HepG2 (cell line): ENCODE data around the gene ABCA4. TPM values are rescaled to one million over a fixed set of nuclear protein-coding genes. Genes with fewer than 3 reads are reported as not detected.

Experiments used
- ETV5 ChIP-seq: IDR thresholded peaks from 2 replicates; pipeline ENCODE4 v1.6.1; 2018; ENCODE audit warnings: missing biosample characterization, missing genetic modification reagents, inconsistent platforms, borderline replicate concordance
- FOXJ3 ChIP-seq: sonication (generic); formaldehyde crosslinking; IDR thresholded peaks from 2 replicates; pipeline ENCODE4 v1.4.0; 2020; ENCODE audit warnings: missing genetic modification reagents, mild to moderate bottlenecking, borderline replicate concordance
- NFRKB ChIP-seq: fragments of 450-650 bp; IDR thresholded peaks from 2 replicates; pipeline ENCODE4 v1.6.1; 2017
- SOX13 ChIP-seq, 3 experiments: fragments of 450-650 bp in 1 of 3; sonication (generic) in 1 of 3; formaldehyde crosslinking in 1 of 3; IDR thresholded peaks in 2 of 3; conservative IDR thresholded peaks in 1 of 3; 2 replicates each; pipeline versions ENCODE4 v1.5.0 to v1.6.1; 2016 to 2020; ENCODE audit warnings: antibody characterized with exemption in 1 of 3, mild to moderate bottlenecking in 1 of 3, missing compliant biosample characterization in 1 of 3, missing genetic modification reagents in 1 of 3, moderate library complexity in 1 of 3
- ZNF24 ChIP-seq: fragments of 450-650 bp; IDR thresholded peaks from 2 replicates; pipeline ENCODE4 v1.6.1; 2017; ENCODE audit warnings: antibody characterized with exemption, mild to moderate bottlenecking
- ZNF292 ChIP-seq: sonication (generic); formaldehyde crosslinking; IDR thresholded peaks from 2 replicates; pipeline ENCODE4 v1.8.1; 2022; ENCODE audit warnings: mild to moderate bottlenecking, low read depth, missing genetic modification reagents, borderline replicate concordance
- ZNF33A ChIP-seq: sonication (generic); formaldehyde crosslinking; IDR thresholded peaks from 2 replicates; pipeline ENCODE4 v1.5.1; 2020; ENCODE audit warnings: missing genetic modification reagents, mild to moderate bottlenecking, moderate library complexity, borderline replicate concordance
- ZNF558 ChIP-seq: sonication (generic); formaldehyde crosslinking; IDR thresholded peaks from 2 replicates; pipeline ENCODE4 v1.9.0; 2022; ENCODE audit warnings: mild to moderate bottlenecking, missing genetic modification reagents, borderline replicate concordance
- ZNF75D ChIP-seq: sonication (generic); formaldehyde crosslinking; IDR thresholded peaks from 2 replicates; pipeline ENCODE4 v1.8.1; 2023; ENCODE audit warnings: missing genetic modification reagents, mild to moderate bottlenecking, borderline replicate concordance
- ZSCAN31 ChIP-seq: sonication (generic); formaldehyde crosslinking; IDR thresholded peaks from 2 replicates; pipeline ENCODE4 v1.5.0; 2020; ENCODE audit warnings: low read depth, mild to moderate bottlenecking, missing genetic modification reagents
- polyA plus RNA-seq, 8 experiments: library from polyadenylated mRNA; depleted of rRNA in 3 of 8; stranded (reverse) in 7 of 8; unstranded in 1 of 8; fragments of >200 nt; fragmentation: Illumina TruSeq in 4 of 8; extraction: Trizol in 4 of 8; gene quantifications; 2 replicates each; pipeline versions ENCODE4 v1.2.1 to v1.2.3, GENCODE V29; 2011 to 2016; ENCODE audit warnings: low read depth in 4 of 8, missing spikeins in 1 of 8, mixed read lengths in 1 of 8; ENCODE audit not compliant: insufficient read depth in 1 of 8
- total RNA-seq, 5 experiments: library from RNA; depleted of rRNA; stranded (reverse); fragments of >200 nt; fragmentation: Illumina TruSeq; extraction: Trizol; gene quantifications; 2 replicates each; pipeline ENCODE4 v1.2.3, GENCODE V29; 2016; ENCODE audit warnings: low read depth in 1 of 5
- TF ChIP-seq, protein P1 (sequence below): sonication (generic); formaldehyde crosslinking; IDR thresholded peaks from 2 replicates; pipeline ENCODE4 v1.4.0; 2020; ENCODE audit warnings: mild to moderate bottlenecking, missing genetic modification reagents
- TF ChIP-seq, protein P2 (sequence below): sonication (generic); formaldehyde crosslinking; IDR thresholded peaks from 2 replicates; pipeline ENCODE4 v1.5.0; 2020; ENCODE audit warnings: missing genetic modification reagents
- TF ChIP-seq, protein P3 (sequence below): sonication (generic); formaldehyde crosslinking; IDR thresholded peaks from 2 replicates; pipeline ENCODE4 v1.5.1; 2020; ENCODE audit warnings: mild to moderate bottlenecking, missing genetic modification reagents, borderline replicate concordance
- TF ChIP-seq, protein P4 (sequence below): sonication (generic); formaldehyde crosslinking; IDR thresholded peaks from 2 replicates; pipeline ENCODE4 v1.4.0; 2020; ENCODE audit warnings: mild to moderate bottlenecking, missing genetic modification reagents

Gene ABCA4
- total and polyA plus RNA-seq, 2 of the 13 experiments (the other 11 are each of a cell fraction or from before 2014, with no cell fraction given): 0.24 to 0.67 TPM

DNA sequence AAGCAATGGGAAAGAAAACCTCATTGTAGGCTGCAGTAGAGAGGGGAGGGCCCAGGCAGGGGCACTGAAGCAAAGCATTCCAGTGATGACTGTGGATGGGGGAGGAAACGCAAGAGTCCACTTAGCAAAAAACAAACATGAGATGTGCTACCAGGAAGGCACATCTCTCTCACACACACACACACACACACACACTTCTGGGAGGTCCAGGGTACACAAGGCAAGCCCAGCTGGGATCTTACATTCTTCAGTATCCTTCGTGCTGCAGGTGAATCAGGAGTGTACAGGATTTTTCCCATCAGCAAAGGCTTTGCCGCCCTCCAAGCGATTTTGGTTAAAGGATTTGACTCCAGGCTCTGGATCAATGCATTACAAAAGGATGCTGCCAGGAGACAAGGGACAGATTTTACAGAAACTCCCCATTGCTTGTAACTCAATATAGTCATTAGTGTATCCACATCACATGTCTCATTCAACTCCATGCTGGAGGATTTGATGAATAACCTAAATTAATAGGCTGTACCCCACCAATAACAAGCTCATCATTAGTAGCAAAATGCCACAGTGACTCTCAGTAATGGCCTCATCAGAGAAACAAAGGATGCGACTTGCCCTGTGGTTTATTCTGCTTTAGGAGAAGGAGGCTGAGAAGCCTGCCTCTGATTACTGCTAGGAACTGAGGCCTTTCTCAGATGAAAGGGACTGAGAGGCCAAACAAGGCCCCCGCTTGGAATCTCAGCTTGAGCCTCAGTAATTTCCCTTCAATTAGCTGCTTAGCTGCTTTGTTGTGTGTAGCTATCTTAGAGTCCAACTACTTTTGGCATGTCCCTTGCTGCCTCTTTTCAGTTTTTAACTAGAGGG is 41.6 kb downstream of the ABCA4 start (continued):
- TF ChIP-seq, protein P1, sequence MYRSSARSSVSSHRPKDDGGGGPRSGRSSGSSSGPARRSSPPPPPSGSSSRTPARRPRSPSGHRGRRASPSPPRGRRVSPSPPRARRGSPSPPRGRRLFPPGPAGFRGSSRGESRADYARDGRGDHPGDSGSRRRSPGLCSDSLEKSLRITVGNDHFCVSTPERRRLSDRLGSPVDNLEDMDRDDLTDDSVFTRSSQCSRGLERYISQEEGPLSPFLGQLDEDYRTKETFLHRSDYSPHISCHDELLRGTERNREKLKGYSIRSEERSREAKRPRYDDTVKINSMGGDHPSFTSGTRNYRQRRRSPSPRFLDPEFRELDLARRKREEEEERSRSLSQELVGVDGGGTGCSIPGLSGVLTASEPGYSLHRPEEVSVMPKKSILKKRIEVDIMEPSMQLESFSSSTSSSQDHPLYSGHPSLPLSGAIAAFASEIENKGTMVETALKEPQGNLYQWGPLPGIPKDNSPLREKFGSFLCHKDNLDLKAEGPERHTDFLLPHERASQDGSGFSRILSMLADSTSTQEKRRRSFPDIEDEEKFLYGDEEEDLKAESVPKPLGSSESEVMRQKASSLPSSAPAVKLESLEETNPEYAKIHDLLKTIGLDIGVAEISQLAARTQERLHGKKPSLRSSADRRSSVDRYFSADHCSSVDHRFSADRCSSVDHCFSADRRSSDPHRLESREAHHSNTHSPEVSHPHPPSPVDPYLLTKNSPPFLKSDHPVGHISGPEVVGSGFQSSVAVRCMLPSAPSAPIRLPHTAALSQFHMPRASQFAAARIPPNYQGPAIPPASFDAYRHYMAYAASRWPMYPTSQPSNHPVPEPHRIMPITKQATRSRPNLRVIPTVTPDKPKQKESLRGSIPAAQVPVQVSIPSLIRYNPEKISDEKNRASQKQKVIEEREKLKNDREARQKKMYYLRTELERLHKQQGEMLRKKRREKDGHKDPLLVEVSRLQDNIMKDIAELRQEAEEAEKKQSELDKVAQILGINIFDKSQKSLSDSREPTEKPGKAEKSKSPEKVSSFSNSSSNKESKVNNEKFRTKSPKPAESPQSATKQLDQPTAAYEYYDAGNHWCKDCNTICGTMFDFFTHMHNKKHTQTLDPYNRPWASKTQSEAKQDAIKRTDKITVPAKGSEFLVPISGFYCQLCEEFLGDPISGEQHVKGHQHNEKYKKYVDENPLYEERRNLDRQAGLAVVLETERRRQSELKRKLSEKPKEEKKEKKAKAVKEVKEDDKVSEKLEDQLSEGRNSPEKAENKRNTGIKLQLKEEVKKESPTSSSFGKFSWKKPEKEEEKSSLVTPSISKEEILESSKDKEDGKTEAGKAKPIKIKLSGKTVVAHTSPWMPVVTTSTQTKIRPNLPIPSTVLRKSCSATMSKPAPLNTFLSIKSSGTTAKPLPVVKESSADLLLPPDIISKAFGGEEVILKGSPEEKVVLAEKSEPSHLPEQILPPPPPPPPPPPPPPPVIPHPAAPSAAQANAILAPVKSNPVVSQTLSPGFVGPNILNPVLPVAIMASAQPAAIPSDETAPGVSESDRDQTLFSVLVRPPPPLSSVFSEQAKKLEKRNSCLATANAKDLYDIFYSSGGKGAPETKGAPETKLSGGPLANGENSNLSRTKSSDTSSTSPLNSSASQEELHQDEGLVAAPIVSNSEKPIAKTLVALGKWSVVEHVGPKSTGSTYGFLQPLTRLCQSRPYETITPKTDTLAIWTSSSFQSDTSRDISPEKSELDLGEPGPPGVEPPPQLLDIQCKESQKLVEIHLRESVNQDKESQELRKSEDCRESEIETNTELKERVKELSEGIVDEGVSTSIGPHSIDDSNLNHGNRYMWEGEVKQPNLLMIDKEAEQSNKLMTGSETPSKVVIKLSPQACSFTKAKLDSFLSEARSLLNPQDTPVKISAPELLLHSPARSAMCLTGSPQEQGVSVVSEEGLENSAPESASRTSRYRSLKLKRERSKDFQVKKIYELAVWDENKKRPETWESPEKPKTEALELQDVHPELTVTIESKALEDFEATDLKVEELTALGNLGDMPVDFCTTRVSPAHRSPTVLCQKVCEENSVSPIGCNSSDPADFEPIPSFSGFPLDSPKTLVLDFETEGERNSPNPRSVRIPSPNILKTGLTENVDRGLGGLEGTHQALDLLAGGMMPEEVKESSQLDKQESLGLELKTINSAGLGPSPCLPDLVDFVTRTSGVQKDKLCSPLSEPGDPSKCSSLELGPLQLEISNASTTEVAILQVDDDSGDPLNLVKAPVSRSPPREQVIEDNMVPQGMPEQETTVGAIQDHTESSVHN (CRISPR knock-in tag): no peak
- TF ChIP-seq, protein P2, sequence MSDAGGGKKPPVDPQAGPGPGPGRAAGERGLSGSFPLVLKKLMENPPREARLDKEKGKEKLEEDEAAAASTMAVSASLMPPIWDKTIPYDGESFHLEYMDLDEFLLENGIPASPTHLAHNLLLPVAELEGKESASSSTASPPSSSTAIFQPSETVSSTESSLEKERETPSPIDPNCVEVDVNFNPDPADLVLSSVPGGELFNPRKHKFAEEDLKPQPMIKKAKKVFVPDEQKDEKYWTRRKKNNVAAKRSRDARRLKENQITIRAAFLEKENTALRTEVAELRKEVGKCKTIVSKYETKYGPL (CRISPR knock-in tag): no peak
- TF ChIP-seq ZNF75D (no peak), FOXJ3 (CRISPR knock-in tag) (no peak), SOX13 (IDR thresholded peaks at IDR 0.05) (0 out of 2 replicates have a peak, but pooled peaks have one; percentile 31), SOX13 (CRISPR knock-in tag; conservative IDR thresholded peaks at IDR 0.05 in 1 of 2, IDR thresholded peaks at IDR 0.05 in 1 of 2) (0 out of 4 replicates have a peak, but pooled peaks of 1 of the 2 experiments have one; percentile 31), ETV5 (CRISPR knock-in tag) (peak; percentile 49; the same call in 1 of the 2 replicates), ZNF292 (CRISPR knock-in tag) (no peak), ZNF24 (no peak), NFRKB (no peak), ZNF558 (no peak), ZNF33A (CRISPR knock-in tag) (no peak), ZSCAN31 (CRISPR knock-in tag) (no peak)
- TF ChIP-seq, protein P3, sequence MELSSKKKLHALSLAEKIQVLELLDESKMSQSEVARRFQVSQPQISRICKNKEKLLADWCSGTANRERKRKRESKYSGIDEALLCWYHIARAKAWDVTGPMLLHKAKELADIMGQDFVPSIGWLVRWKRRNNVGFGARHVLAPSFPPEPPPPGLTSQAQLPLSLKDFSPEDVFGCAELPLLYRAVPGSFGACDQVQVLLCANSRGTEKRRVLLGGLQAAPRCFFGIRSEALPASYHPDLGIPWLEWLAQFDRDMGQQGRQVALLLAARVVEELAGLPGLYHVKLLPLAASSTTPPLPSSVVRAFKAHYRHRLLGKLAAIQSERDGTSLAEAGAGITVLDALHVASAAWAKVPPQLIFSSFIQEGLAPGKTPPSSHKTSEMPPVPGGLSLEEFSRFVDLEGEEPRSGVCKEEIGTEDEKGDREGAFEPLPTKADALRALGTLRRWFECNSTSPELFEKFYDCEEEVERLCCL (CRISPR knock-in tag): no peak
- TF ChIP-seq, protein P4, sequence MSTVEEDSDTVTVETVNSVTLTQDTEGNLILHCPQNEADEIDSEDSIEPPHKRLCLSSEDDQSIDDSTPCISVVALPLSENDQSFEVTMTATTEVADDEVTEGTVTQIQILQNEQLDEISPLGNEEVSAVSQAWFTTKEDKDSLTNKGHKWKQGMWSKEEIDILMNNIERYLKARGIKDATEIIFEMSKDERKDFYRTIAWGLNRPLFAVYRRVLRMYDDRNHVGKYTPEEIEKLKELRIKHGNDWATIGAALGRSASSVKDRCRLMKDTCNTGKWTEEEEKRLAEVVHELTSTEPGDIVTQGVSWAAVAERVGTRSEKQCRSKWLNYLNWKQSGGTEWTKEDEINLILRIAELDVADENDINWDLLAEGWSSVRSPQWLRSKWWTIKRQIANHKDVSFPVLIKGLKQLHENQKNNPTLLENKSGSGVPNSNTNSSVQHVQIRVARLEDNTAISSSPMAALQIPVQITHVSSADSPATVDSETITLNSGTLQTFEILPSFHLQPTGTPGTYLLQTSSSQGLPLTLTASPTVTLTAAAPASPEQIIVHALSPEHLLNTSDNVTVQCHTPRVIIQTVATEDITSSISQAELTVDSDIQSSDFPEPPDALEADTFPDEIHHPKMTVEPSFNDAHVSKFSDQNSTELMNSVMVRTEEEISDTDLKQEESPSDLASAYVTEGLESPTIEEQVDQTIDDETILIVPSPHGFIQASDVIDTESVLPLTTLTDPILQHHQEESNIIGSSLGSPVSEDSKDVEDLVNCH (CRISPR knock-in tag): no peak
